Measurements from ENCODE around the gene GNG13. TPM values are rescaled to one million over a fixed set of nuclear protein-coding genes. Genes with fewer than 3 reads are reported as not detected.

The GNG13 gene
- total RNA-seq, 6 experiments from 2014 or later: not detected

DNA sequence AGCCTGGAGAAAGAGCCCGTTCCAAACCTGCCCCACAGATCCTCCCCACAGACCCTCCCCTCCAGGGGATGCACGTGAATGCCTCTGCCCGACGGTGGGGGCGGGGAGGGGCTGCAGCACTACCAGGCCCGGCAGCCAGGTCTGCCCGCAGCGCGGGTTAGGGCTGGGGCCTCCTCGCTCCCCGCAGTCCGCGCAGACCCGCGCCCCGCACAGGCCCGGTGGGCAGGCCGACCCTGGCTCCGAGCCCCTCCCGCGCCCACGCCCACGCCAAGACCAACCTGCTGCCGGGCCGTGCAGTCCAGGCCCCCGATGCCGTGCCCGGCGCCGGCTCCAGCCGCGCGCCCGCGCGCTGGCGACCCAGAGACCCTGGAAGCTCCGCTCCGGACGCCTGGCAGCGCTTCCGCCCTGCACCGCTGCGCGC, 12.5 kb downstream of the GNG13 start, which contains the start of gene RPUSD1:
RPUSD1 (minus strand) TSS at position 404 of the 421 bp plus-strand sequence. CDS start 644 bp downstream, outside the sequence.
- WGBS (ENCODE audit: insufficient coverage, low coverage, low lambda C conversion rate, missing lambda C conversion rate): no CpG with 5 or more reads among the region's 45 CpGs
- Histone ChIP-seq H3K4me1 (peaks cover 0 to 13% (median 0%) of the 10 kb centered on the region in 4 donors), H3K4me3 (peak within 1 kb of the TSS; percentile 89 to 99 (median 92)), H3K27ac (peak within 1 kb of the TSS in 1 of 3 donors; percentile 13), H3K27me3 (no peaks in the 10 kb centered on the region), H3K36me3 (no peaks in the 10 kb centered on the region), H3K9me3 (no peaks in the 10 kb centered on the region)
- DNase-seq: no peak
- intact Hi-C loops (cut with DNase I): loop anchor here in 1 of 2 donors (5.0 kb wide), 1 partner anchor 76 kb away; no protein-coding TSS in a partner anchor
- peak in 1 of 4 donors; percentile 3 for ATAC-seq
- TF ChIP-seq CTCF (IDR thresholded peaks at IDR 0.05) (no peak), POLR2A (IDR thresholded peaks at IDR 0.05) (peak; percentile 11)

DNA sequence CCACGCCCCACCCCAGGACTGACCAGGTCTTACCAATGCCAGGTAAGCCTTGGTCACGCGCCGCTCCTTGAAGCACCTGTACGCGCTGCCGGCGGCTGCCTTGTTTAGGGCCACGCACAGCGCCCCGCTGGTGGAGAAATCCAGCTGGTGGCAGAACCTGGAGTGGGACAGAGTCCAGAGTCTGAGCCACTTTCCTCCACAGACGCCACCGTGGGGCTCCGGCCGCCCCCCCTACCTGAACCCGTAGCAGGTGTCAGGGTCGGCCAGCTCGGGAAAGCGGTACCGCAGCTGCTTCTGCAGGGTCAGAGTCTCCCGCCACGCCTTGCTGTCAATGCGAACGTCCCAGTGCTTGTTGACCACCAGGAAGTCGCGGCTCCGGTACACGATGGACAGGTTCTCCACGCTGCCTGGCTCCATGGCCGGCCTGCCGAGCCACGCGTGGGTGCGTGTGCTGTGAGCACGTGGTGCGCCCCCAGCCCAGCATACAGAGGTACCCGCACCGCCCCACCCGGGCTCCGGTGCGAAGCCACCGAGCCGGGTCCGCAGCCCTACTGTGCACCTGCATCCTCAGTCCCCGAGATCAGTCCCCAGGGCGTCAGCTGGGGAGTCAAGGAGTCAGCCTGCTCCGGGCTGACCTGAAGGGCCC, 13.1 kb downstream of the GNG13 start:
- 20% methylated on average over 1 of the region's 47 CpGs for WGBS (ENCODE audit: insufficient coverage, low coverage, low lambda C conversion rate, missing lambda C conversion rate)
- no peaks in the 10 kb centered on the region for H3K9me3 ChIP-seq
- DNase-seq (no peak), ATAC-seq (no peak)
- TF ChIP-seq POLR2A (IDR thresholded peaks at IDR 0.05) (no peak), CTCF (IDR thresholded peaks at IDR 0.05) (no peak)
- no peaks in the 10 kb centered on the region for H3K36me3 ChIP-seq
- H3K27ac ChIP-seq: peak overlapping the region in 1 of 3 donors; percentile 13
- peaks cover 0 to 13% (median 0%) of the 10 kb centered on the region in 4 donors for H3K4me1 ChIP-seq
- peak overlapping the region; percentile 89 to 99 (median 92) for H3K4me3 ChIP-seq
- intact Hi-C loops (cut with DNase I): loop anchor here in 1 of 2 donors (5.0 kb wide), 1 partner anchor 75 kb away; no protein-coding TSS in a partner anchor
- no peaks in the 10 kb centered on the region for H3K27me3 ChIP-seq

DNA sequence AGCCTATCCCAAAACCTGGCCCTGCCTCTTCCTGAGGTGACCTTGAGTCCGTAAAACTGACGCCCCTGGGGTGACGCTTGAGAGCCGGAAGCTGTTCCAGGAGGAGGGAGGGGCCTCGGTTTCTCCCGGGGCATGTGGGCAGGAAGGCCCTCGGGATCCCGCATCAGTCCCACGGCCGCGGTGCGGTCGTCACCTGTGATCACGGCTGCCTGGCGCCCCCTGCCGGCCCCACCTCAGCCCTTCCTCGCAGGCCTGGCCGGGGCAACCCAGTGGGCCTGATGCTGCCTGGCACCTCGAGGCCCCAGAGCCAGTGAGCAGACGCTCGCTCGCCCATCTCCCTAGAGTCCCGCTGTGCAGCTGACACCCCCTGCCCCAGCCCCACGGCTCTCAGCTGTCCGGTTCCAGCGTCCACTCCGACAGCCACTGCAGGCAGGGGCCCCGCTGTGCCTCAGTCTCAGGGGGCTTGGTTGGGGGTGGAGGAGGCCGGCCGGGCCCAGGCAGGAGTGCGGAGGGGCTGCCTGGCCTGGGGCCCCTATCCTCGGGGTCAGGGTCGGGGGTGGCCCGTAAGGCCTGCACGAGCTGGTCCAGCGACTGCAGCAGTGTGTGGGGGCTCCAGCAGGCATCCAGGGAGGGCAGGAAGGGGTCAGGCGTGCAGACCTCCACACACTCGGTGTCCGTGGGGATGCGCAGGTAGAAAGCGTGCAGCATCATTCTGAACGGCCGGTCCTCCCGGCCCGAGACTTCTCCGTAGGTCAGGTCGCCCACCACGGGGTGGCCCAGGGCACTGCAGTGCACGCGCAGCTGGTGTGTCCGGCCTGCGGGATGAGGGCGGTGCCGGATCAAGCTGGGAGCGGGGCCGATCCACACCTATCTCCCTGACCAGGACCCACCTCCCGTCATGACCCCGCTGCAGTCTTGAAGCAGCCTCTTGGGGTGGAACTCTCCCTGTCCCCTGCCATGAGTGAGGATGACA, 14.7 kb downstream of the GNG13 start:
- TF ChIP-seq POLR2A (IDR thresholded peaks at IDR 0.05) (no peak), CTCF (IDR thresholded peaks at IDR 0.05) (peak; percentile 62 to 84 (median 72))
- Histone ChIP-seq H3K4me1 (peaks cover 0 to 13% (median 0%) of the 10 kb centered on the region in 4 donors), H3K9me3 (no peaks in the 10 kb centered on the region), H3K27me3 (no peaks in the 10 kb centered on the region), H3K36me3 (no peaks in the 10 kb centered on the region), H3K4me3 (no peak overlapping the region), H3K27ac (no peak overlapping the region)
- ATAC-seq (peak; percentile 35 to 59 (median 52)), DNase-seq (peak; percentile 74 to 76 (median 75))
- WGBS (ENCODE audit: insufficient coverage, low coverage, low lambda C conversion rate, missing lambda C conversion rate): 20% methylated on average over 2 of the region's 58 CpGs
- intact Hi-C loops (cut with DNase I): loop anchor here in 1 of 2 donors (5.0 kb wide), 1 partner anchor 74 kb away; no protein-coding TSS in a partner anchor

DNA sequence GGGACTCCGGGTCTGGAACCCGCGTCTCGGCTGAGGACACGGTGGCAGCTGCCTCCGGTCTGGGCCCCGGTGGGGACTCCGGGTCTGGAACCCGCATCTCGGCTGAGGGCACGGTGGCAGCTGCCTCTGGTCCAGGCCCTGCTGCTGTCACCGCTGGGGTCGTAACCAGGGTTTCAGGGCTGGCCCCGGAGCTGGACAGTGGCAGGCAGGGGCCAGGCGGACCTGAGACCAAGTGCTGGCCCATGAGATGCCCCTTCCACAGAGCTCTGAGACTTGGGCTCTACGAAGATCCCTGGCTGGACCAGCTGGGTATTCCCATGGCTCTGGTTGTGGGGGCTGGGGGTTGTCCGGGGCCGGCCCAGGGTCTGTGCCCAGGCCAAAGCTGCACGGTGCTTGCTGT, 16.1 kb downstream of the GNG13 start:
- WGBS (ENCODE audit: insufficient coverage, low coverage, low lambda C conversion rate, missing lambda C conversion rate): no CpG with 5 or more reads among the region's 19 CpGs
- no peak for TF ChIP-seq POLR2A (IDR thresholded peaks at IDR 0.05)
- TF ChIP-seq CTCF (IDR thresholded peaks at IDR 0.05): no peak
- Histone ChIP-seq H3K27me3 (no peaks in the 10 kb centered on the region), H3K4me3 (no peak overlapping the region), H3K27ac (no peak overlapping the region), H3K4me1 (peaks cover 0 to 13% (median 0%) of the 10 kb centered on the region in 4 donors), H3K9me3 (no peaks in the 10 kb centered on the region), H3K36me3 (no peaks in the 10 kb centered on the region)
- intact Hi-C loops (cut with DNase I): loop anchor here in 1 of 2 donors (5.0 kb wide), 1 partner anchor 77 kb away; the partner anchor contains the start of gene FBXL16
- ATAC-seq (no peak), DNase-seq (no peak)

Measured in right lobe of liver (tissue), 6 donors.